Caco-2 (cell line): ENCODE measurements around the gene TMEM154. TPM values are rescaled to one million over a fixed set of nuclear protein-coding genes. Genes with fewer than 3 reads are reported as not detected.

Experiments
- BruUV-seq: library from RNA; stranded (reverse); fragments of 400-500 nt; replicated peaks from 2 replicates; lab custom pipeline; 2021; lab: Mats Ljungman, UMichigan
- CTCF ChIA-PET: fragments of 300-600 bp; sonication (Branson Sonifier 250); formaldehyde crosslinking; loops from one replicate; lab custom pipeline; 2022; ENCODE audit warnings: antibody characterized with exemption; lab: Charles Lee
- POLR2A ChIA-PET: fragments of 300-600 bp; sonication (Branson Sonifier 250); formaldehyde crosslinking; loops from one replicate; lab custom pipeline; 2022; ENCODE audit warnings: antibody characterized with exemption; lab: Charles Lee
- DNase-seq, 2 experiments: peaks; one replicate each; pipeline versions ENCODE4 v3.0.0 to v3.0.0-alpha.2; 2020 to 2022
- H3K27me3 ChIP-seq: replicated peaks from 2 replicates; pipeline ENCODE4 v1.6.0; 2011; ENCODE audit warnings: low read length; ENCODE audit not compliant: control insufficient read depth, insufficient read depth
- H3K36me3 ChIP-seq: 2 replicates; pipeline ENCODE4 v1.5.1; 2011; ENCODE audit warnings: low read length; ENCODE audit not compliant: control insufficient read depth, insufficient read depth
- H3K4me1 ChIP-seq: fragments of 250-450 bp; sonication (Bioruptor Pico); 2 replicates; pipeline ENCODE4 v1.5.1; 2020; ENCODE audit warnings: mild to moderate bottlenecking
- H3K4me3 ChIP-seq: 2 replicates; pipeline ENCODE4 v1.5.1; 2011; ENCODE audit warnings: low read depth, mild to moderate bottlenecking, control low read depth, low read length
- H3K9me3 ChIP-seq: fragments of 250-450 bp; sonication (Bioruptor Pico); 2 replicates; pipeline ENCODE4 v1.5.1; 2020; ENCODE audit warnings: mild to moderate bottlenecking, moderate library complexity
- H3K27ac Mint-ChIP-seq: one replicate; pipeline ENCODE4 v1.8.0; 2022; ENCODE audit warnings: mixed read lengths; ENCODE audit not compliant: unreplicated experiment
- H3K27me3 Mint-ChIP-seq: one replicate; pipeline ENCODE4 v1.8.0; 2022; ENCODE audit warnings: mixed read lengths; ENCODE audit not compliant: insufficient read depth, unreplicated experiment
- H3K36me3 Mint-ChIP-seq: one replicate; pipeline ENCODE4 v1.8.0; 2022; ENCODE audit warnings: mild to moderate bottlenecking, mixed read lengths; ENCODE audit not compliant: insufficient read depth, unreplicated experiment
- H3K4me1 Mint-ChIP-seq: one replicate; pipeline ENCODE4 v1.8.0; 2022; ENCODE audit warnings: low read depth, mixed read lengths; ENCODE audit not compliant: unreplicated experiment
- H3K4me3 Mint-ChIP-seq: one replicate; pipeline ENCODE4 v1.8.0; 2022; ENCODE audit warnings: mild to moderate bottlenecking, moderate library complexity, mixed read lengths; ENCODE audit not compliant: unreplicated experiment
- H3K9me3 Mint-ChIP-seq: one replicate; pipeline ENCODE4 v1.8.0; 2022; ENCODE audit warnings: mixed read lengths; ENCODE audit not compliant: unreplicated experiment
- CTCF ChIP-seq, 2 experiments: fragments of 200-600 bp in 1 of 2; IDR thresholded peaks; 1 replicate in 1 of 2; 2 replicates in 1 of 2; pipeline versions ENCODE4 v1.5.1 to v1.8.0; 2011 to 2022; ENCODE audit warnings: antibody characterized with exemption in 1 of 2, control low read depth in 1 of 2, inconsistent platforms in 1 of 2, low read depth in 1 of 2, low read length in 1 of 2, mild to moderate bottlenecking in 1 of 2, moderate library complexity in 1 of 2; ENCODE audit not compliant: insufficient read depth in 1 of 2, severe bottlenecking in 1 of 2, unreplicated experiment in 1 of 2
- intact Hi-C: fragments of 100-400 bp; cut with micrococcal nuclease; formaldehyde crosslinking; loops from one replicate; pipeline ENCODE4 v1.10.0; 2022; ENCODE audit not compliant: unreplicated experiment
- total RNA-seq: library from RNA; stranded (reverse); gene quantifications from 2 replicates; pipeline ENCODE4 v1.2.3, GENCODE V29; 2022

The TMEM154 gene
- total RNA-seq, 1 experiment from 2014 or later, result 4.6 TPM

GRCh38 chr4:152659806-152660205, 20.0 kb downstream of the TMEM154 start:
- H3K4me3 ChIP-seq, result no peak overlapping the region
- CTCF ChIA-PET, result no interaction called here
- no peaks in the 10 kb centered on the region for H3K4me1 ChIP-seq
- H3K9me3 ChIP-seq, result peaks cover 4% of the 10 kb centered on the region; the same call in 1 of the 2 replicates
- BruUV-seq, result no TSS peak
- intact Hi-C loops, result no loop called here
- Mint-ChIP-seq H3K27me3 (no peaks in the 10 kb centered on the region), H3K27ac (no peak overlapping the region), H3K4me1 (peaks cover 6% of the 10 kb centered on the region), H3K36me3 (no peaks in the 10 kb centered on the region), H3K4me3 (no peak overlapping the region), H3K9me3 (peaks cover 36% of the 10 kb centered on the region)
- no peak for DNase-seq
- no peak for TF ChIP-seq CTCF (IDR thresholded peaks at IDR 0.05; ENCODE audit: insufficient read depth in 1 of 2, low read depth in 1 of 2, low read length in 1 of 2, severe bottlenecking in 1 of 2, unreplicated experiment in 1 of 2)
- H3K36me3 ChIP-seq, result no peaks in the 10 kb centered on the region
- POLR2A ChIA-PET, result no interaction called here
- H3K27me3 ChIP-seq, result no peaks in the 10 kb centered on the region

- H3K27ac Mint-ChIP-seq, result no peak overlapping the region
- intact Hi-C loops, result no loop called here
Observed at GRCh38 chr4:152657657-152658056, 22.1 kb downstream of the TMEM154 start.

GRCh38 chr4:152655272-152656129, 24.3 kb downstream of the TMEM154 start:
- Mint-ChIP-seq H3K4me3 (no peak overlapping the region), H3K4me1 (no peaks in the 10 kb centered on the region), H3K36me3 (no peaks in the 10 kb centered on the region), H3K27ac (no peak overlapping the region), H3K27me3 (no peaks in the 10 kb centered on the region), H3K9me3 (peaks cover 36% of the 10 kb centered on the region)
- ChIA-PET POLR2A (interaction anchor here (0.6 kb wide), 1 partner anchor 24 kb away, joined by 3 read pairs; no protein-coding TSS in a partner anchor), CTCF (no interaction called here)
- intact Hi-C loops, result no loop called here
- Histone ChIP-seq H3K4me1 (no peaks in the 10 kb centered on the region), H3K4me3 (no peak overlapping the region), H3K36me3 (no peaks in the 10 kb centered on the region), H3K27me3 (no peaks in the 10 kb centered on the region), H3K9me3 (peaks cover 4% of the 10 kb centered on the region; the same call in 1 of the 2 replicates)
- DNase-seq, result no peak
- no peak for TF ChIP-seq CTCF (IDR thresholded peaks at IDR 0.05; ENCODE audit: insufficient read depth in 1 of 2, low read depth in 1 of 2, low read length in 1 of 2, severe bottlenecking in 1 of 2, unreplicated experiment in 1 of 2)
- BruUV-seq, result no TSS peak

More at GRCh38 chr4:152657657-152658056, 22.1 kb downstream of the TMEM154 start:
- DNase-seq, result no peak
- POLR2A ChIA-PET, result no interaction called here
- Mint-ChIP-seq H3K27me3 (no peaks in the 10 kb centered on the region), H3K4me1 (no peaks in the 10 kb centered on the region), H3K9me3 (peaks cover 36% of the 10 kb centered on the region), H3K4me3 (no peak overlapping the region), H3K36me3 (no peaks in the 10 kb centered on the region)
- H3K27me3 ChIP-seq, result no peaks in the 10 kb centered on the region
- H3K4me1 ChIP-seq, result no peaks in the 10 kb centered on the region
- H3K4me3 ChIP-seq, result no peak overlapping the region
- H3K36me3 ChIP-seq, result no peaks in the 10 kb centered on the region
- BruUV-seq, result no TSS peak
- TF ChIP-seq CTCF (IDR thresholded peaks at IDR 0.05; ENCODE audit: insufficient read depth in 1 of 2, low read depth in 1 of 2, low read length in 1 of 2, severe bottlenecking in 1 of 2, unreplicated experiment in 1 of 2), result no peak
- peaks cover 4% of the 10 kb centered on the region; the same call in 1 of the 2 replicates for H3K9me3 ChIP-seq
- CTCF ChIA-PET, result no interaction called here
